HG03521 (cell line): ENCODE measurements around the gene CBX3.
"Not testable (repeated sequence)": the region's sequence is repeated elsewhere in the genome, so short reads cannot be mapped to it uniquely, and the experiment has no call there.

Experiments used
- ATAC-seq: cut with Tn5 transposase; IDR thresholded peaks from one replicate; pipeline ENCODE4 v1.9.1; 2021; ENCODE audit warnings: mild to moderate bottlenecking, moderate library complexity; ENCODE audit not compliant: unreplicated experiment

CBX3 gene

DNA sequence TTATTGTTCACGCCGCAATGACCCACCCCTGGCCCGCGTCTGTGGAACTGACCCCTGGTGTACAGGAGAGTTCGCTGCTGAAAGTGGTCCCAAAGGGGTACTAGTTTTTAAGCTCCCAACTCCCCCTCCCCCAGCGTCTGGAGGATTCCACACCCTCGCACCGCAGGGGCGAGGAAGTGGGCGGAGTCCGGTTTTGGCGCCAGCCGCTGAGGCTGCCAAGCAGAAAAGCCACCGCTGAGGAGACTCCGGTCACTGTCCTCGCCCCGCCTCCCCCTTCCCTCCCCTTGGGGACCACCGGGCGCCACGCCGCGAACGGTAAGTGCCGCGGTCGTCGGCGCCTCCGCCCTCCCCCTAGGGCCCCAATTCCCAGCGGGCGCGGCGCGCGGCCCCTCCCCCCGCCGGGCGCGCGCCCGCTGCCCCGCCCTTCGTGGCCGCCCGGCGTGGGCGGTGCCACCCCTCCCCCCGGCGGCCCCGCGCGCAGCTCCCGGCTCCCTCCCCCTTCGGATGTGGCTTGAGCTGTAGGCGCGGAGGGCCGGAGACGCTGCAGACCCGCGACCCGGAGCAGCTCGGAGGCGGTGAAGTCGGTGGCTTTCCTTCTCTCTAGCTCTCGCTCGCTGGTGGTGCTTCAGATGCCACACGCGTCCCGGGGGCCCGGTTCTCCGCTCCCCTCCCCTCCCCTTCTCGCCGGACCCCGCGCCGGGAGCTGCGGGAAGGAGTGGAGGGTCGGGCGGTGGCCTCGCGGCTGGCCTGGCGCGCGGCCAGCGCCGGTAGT lies at the start of gene CBX3:
TSS of gene CBX3 (plus strand) at position 499 of the 772 bp plus-strand sequence. CDS start 1,254 bp downstream, outside the sequence.
- peak; percentile 40 for ATAC-seq

DNA sequence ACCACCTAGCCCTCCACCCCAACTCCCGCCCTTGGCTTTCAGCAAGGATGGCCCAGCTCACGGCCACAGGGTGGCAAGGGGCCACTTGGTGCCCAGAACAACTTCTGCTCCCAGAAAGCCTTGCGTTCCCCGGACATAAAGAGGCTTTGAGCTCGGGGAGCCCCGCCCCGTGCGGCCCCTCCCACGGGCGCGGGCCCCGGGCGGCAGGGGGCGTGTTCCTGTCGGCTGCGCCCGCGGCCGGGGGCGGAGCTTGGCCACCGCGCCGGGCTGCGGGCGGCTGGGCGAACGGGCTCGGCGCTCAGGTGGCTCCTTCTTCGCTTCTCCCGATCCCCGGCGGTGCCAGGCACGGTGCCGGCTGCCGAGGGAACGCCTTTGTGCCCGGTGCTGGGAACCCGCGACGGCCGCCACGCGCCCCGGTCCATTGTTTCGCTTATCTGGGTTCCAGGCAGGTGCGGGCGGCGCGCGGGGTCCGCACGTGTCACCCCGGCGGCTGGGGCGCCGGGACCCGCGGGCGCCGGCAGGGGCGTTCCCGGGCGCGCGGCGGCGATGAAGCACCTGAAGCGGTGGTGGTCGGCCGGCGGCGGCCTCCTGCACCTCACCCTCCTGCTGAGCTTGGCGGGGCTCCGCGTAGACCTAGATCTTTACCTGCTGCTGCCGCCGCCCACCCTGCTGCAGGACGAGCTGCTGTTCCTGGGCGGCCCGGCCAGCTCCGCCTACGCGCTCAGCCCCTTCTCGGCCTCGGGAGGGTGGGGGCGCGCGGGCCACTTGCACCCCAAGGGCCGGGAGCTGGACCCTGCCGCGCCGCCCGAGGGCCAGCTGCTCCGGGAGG lies 49.4 kb upstream of the CBX3 start, which contains the start of gene NFE2L3:
TSS of gene NFE2L3 (plus strand) at position 246 of the 829 bp plus-strand sequence. CDS start at position 547, 301 bp downstream.
- peak; percentile 64 for ATAC-seq

DNA sequence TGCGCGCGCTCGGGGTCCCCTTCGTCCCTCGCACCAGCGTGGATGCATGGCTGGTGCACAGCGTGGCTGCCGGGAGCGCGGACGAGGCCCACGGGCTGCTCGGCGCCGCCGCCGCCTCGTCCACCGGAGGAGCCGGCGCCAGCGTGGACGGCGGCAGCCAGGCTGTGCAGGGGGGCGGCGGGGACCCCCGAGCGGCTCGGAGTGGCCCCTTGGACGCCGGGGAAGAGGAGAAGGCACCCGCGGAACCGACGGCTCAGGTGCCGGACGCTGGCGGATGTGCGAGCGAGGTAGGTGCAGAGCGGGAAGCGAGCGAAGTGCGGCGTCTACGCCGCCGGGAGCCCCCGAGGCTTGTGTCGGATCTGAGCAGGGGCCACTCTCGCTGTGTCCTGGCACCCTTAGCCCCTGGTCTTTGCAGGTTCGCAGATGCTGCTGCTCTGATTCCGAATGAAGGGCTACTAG lies 48.7 kb upstream of the CBX3 start:
- ATAC-seq: peak; percentile 24

DNA sequence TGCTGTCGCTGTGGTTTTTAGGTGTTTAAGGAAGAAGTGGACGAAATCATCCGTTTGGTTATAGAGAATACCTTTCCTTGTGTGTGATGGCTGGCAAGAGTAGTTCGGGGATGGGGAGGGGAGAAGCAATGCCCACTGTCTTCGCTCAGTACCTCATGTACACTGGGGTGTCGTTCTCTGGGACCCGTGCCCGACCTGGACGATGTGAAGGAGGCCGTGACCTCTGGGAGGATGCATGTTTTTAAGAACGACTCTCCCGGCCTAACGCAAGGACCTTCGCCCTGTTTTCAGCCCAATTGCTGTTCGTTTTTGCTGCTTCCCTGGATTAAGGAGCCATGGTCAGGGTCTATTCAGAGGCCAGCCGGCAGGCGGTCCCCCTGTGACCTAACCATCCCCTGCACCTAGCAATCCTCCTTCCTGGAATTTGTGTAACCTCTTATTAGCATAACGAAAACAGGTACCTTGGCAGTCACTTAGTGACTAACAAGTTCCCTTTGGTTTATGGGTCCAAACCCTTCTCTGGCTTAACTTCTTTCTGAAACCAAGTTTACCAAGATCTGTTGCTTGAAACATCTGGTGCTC lies 48.2 kb upstream of the CBX3 start:
- ATAC-seq: no peak

DNA sequence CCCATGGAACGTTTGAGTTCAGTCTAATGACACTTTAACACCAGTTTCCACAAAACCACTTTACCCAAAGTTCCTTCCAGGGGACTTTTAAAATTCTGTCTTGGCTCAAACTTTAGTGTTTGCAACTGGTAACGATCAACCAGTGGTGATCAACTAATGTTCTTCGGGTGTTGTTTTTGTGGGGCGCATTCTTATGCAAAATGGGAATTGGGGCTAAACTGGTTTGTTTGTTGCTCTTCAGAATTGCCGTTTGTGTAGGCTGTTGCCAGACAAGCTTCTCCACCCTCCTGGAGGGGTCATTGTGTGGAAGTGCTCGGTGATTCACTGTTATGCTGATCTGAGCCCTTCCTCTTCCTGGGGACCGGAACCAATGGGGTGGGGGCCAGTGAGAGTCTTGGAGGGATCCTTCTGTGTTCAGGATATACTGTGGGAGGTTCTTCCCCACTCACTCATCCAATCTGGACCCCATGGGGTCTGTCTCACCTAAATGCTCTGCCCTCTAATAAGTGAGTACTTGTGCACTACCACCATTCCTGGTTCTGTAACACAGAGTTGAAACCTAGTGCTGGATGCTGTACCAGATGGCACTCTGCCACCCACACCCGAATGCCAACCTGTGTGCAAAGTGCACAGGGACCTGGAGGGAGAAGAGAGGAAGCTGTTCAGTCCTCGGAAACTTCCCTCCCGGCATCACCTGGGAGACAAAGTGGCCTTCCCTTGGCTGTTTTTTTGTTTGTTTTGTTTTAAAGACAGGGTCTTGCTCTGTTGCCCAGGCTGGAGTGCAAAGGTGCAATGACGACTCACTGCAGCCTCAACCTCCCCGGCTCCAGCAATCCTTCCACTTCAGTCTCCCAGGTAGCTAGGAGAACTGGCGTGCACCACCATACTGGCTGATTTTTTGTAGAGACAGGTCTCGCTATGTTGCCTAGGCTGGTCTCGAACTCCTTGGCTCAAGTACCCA lies 47.4 kb upstream of the CBX3 start:
- no peak for ATAC-seq

DNA sequence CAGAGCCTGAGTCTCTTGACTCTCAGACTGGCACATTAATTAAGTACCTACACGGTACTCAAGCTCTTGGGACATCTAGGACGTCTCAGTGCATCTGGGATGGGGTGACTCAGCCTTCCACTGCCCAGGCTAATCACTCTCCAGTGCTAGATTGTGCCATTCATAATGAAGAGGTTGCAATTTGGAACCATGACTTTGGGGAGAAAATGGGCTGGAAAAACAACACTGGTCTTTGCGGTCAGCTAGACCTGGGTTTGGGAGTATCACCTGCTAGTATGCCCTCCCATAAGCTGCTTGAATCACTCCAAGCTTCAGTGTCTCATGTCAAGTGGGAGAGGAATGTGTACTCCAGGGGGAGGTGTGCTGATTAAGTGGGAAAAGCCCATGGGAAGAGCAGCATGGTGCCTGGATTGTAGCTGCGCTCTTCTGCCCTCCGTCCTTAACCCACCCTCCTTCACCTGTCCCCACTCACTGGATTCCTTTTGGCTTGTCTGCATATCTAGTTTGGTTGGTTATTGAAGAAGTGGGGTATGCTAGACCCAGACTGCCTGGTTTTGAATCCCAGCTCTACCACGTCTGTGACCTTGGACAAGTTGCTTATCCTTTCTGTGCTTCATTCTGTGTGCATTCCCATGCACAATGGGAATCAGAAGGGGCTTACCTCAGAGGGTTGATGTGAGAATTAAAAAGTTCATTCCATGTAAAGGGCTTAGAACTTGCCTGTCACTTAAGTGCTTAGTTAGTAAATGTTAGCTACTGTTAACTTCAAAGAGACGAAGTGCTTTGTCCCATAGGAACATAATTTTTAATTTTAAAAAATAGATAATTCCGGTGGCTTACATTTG lies 45.8 kb upstream of the CBX3 start:
- no peak for ATAC-seq

DNA sequence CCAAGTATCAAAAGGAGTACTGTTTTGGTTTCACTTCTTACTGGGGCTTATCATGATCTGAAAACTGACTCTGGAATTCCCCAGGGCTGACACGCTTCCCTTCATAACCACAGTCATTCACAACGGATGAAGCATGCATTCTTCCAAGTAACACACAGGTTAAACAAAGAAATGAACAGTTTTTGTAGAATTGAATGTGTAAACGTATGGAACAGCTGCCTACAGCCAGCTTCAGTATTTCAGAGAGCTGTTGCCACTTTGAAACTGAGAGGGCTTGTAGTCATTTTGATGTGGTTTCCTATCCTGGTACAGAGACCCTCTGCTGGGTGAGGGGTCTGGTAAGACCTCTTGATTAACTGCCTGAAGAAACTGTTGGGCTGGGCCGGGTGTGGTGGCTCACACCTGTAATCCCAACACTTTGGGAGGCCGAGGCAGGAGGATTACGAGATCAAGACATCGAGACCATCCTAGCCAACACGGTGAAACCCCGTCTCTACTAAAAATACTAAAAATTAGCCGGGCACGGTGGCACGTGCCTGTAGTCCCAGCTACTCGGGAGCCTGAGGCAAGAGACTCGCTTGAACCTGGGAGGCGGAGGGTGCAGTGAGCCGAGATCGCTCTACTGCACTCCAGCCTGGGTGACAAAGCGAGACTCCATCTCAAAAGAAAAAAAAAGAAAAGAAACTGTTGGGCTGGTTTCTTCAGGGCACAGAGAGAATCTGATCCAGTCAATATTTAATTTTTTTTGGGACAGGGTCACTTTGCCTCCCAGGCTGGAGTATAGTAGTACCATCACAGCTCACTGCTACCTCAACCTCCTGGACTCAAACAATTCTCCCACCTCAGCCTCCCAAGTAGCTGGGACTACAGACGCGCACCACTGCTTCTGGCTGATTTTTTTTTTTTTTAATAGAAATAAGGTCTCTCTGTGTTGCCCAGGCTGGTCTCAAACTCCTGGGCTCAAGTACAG lies 44.8 kb upstream of the CBX3 start:
- ATAC-seq: no peak

DNA sequence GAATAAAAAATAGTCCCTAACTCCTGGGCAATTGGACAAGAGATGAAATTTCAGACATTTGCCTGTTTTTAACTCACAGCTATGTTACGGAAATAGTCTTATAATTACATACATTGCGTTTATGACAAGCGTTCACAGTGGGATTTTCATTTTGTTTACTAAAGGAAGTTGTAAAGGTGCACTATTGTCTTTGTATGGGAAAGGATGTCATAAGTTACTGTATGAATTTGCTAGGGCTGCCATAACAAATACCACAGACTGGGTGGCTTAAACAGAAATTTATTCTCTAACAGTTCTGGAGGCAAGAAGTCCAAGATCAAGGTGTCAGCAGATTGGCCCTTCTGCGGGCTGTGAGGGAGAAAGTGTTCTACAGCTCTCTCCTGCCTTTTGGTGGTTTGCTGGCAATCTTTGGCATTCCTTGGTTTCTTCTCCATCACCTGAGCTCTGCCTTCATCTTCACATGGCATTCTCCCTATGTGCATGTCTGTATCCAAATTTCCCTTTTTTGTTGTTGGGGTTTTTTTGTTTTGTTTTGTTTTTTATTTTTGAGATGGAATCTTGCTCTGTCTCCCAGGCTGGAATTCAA lies 43.9 kb upstream of the CBX3 start:
- ATAC-seq: no peak

DNA sequence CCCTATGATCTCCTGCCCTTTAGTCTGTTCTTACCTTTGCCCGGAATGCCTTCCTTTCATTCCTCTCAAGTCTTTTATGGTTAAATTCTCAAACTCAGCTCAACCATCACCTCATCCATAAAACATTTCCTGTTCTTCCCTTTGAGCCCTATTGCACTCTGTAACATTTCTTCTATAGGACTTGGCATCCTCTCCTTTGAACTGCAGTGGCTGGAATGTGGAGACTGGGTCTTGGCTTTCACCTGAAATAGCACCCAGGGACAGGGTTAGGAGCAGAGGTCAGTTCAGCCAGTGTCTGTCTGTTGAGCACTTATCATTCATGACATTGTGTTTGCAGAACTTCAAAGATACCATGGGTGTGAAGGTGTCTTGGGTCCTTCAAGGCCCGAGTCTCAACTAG lies 42.3 kb upstream of the CBX3 start:
- ATAC-seq: no peak

DNA sequence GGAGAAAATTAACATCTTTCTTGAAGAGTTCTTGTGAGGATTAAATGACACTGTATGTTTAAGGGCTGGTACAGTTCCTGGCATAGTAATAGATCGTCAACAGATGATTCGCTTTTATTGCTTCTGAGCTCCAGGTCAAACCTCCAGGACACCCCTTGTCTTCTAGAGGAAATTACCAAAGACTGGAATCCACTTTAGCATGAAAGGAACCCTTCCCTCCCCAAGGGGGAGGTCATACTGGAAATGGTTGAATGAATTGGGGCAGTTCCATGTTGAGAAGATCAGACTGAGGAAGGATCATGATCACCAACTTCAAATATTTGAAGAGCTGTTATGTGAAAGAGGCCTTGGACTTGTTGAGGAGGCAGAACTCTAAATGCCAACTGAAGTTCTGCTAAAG lies 40.6 kb upstream of the CBX3 start:
- no peak for ATAC-seq

DNA sequence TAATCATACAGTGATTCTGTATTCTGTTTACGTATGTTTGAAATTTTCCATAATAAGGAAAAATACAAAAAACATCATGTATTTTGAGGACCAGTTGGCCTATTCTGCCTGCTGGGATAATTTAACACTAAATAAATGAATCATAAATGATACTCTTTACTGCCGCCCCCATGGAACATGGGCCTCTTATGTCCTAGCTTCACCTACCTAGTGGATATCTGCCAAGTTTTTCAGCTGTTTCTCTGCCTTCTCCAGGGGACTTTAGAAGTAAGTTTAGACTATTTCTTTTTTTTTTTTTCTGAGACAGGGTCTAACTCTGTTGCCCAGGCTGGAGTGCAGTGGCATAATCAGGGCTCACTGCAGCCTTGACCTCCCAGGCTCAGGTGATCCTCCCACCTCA lies 39.1 kb upstream of the CBX3 start:
- no peak for ATAC-seq

DNA sequence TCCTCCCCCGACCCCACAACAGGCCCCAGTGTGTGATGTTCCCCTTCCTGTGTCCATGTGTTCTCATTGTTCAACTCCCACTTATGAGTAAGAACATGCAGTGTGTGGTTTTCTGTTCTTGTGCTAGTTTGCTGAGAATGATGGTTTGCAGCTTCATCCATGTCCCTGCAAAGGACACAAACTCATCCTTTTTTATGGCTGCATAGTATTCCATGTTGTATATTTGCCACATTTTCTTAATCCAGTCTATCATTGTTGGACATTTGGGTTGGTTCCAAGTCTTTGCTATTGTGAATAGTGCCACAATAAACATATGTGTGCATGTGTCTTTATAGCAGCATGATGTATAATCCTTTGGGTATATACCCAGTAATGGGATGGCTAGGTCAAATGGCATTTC lies 37.7 kb upstream of the CBX3 start:
- ATAC-seq: not testable (repeated sequence)

DNA sequence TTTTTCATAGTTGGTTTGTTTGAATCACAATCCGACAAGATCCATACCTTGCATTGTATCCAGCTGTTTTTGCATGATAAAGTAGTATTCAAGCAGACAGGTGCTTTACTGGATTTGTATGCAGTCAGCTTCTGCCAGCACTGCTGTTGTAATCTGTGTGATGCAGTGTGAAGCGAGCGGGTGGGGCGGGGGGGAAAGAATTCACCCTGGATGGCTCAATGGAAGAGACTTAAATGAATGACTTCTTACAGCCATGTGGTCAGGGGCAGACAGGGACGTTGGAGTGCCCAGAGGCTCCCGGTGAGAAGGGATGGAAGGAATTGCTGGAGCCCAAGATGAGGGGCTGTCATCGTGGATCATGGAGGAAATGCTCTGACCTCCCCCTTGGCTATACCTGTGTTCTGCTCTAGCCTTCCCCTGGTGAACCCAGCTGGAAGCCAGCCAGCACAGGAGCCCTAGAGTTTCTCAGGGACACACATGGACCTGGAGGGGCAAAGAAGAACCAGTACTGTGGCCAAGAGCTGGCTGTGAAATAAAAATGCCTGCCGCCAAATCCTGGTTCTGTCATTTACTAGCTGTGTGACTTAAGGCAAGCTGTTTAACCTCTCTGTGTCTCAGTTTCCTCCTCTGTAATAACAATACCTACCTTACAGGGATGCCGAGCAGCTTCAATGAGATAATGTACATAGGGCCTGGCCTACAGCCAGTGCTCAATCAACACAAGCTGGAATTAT lies 35.4 kb upstream of the CBX3 start:
- ATAC-seq: no peak

DNA sequence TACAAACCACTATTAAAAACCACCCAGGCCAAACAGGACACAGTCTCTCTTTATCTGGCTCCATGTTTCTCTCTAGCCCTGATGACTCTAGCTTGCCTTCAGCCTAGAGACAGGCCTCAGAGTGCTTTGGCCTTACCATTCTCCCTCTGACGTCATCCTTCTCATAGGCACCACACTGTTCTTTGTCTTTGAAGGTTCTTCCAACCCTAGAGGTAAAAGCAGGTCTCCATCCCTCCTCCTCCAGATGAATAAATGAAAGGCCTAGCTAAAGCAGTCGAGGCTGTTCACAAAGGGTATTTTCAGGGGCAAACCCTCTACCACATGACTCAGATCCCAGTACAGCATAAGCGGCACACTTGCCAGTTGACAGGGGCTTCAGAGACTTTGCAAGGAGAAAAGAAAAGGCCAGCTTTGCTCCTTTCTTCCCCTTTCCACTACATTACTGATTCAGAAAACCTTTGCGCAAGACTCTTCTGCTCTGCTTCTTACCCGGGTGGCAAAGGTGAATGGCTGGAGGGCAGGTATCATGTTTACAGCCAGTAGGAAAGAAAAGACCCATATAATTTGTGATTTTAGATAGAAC lies 34.8 kb upstream of the CBX3 start:
- ATAC-seq: no peak

DNA sequence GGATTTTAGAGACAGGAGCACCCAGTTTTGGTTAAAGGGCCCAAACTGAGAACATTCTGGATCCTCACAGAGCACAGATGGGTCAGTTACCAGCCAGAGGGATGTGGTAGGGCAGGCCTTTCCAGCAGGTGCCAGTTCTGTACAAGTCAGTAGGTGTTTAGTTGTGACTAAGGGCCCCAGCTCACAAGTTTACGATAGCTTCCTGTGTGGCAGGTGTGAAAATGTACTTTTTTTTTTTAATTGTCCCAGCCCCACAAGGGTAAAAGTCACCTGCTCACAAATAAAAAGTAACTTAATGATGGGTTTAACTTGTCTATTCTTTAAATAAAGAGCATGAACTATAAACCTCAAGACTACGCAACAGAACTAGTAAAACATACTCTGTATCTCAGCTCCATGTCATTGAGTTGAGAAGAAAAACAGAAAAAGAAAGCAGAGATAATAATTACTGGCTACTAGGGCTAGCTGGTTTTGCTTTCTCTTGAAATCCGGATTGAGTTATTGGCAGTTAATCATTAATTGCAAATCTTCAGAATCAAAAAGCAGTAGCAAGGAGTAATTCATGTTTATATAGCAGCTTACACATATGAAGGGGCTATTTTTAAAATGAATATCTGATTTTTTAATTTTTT lies 34.1 kb upstream of the CBX3 start:
- ATAC-seq: peak; percentile 55

DNA sequence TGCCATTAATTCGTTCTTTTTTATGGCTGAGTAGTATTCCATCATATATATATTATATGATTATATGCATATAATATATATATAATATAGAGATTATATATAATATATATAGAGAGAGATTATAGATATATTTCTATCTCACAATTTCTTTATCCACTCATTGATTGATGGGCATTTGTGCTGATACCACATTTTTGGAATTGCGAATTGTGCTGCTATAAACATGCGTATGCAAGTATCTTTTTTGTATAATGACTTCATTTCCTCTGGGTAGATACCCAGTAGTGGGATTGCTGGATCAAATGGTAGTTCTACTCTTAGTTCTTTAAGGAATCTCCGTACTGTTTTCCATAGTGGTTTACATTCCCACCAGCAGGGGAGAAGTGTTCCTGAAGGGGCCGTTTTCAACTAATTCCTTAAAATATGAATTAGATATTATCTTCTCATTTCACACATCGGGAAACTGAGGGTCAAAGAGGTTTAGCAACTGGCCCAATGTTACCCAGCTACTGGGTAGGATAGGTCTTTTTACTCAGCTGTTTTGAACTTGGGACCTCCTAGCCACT lies 33.0 kb upstream of the CBX3 start:
- no peak for ATAC-seq
